Ureter (tissue), 1 donor: ENCODE data around the gene ARL14. TPM values are rescaled to one million over a fixed set of nuclear protein-coding genes. Genes with fewer than 3 reads are reported as not detected.

Experiments
- DNase-seq: peaks from one replicate; pipeline ENCODE4 v3.0.0-alpha.2; 2020; ENCODE audit warnings: low spot score
- total RNA-seq: library from RNA; stranded (reverse); gene quantifications from one replicate; pipeline ENCODE4 v1.2.4, GENCODE V29; 2023
- donor health status: DM: yes; HTN: yes; CAD: no.

ARL14 gene
- total RNA-seq, 1 donor from 2014 or later, result 2.9 TPM

GRCh38 chr3:160722331-160722730 is 45.4 kb downstream of the ARL14 start:
- DNase-seq, result no peak

- no peak for DNase-seq
These were observed 48.4 kb downstream of the ARL14 start for GRCh38 chr3:160725338-160725737.

Other genes with a start within 250 kb of the ARL14 start
- 7.0 TPM for gene TRIM59, start 227.4 kb upstream of the ARL14 start, total RNA-seq
- 78.1 TPM for gene KPNA4, start 111.6 kb upstream of the ARL14 start, total RNA-seq
- 16.3 TPM for gene PPM1L, start 79.1 kb downstream of the ARL14 start, total RNA-seq